GM21576 (cell line): ENCODE measurements around the gene ARL4C.
A peak's percentile ranks its signal among the peaks of the same experiment; 100 is the strongest.

ENCODE experiments used
- ATAC-seq: cut with Tn5 transposase; IDR thresholded peaks from one replicate; pipeline ENCODE4 v1.9.1; 2021; ENCODE audit warnings: mild to moderate bottlenecking, moderate library complexity; ENCODE audit not compliant: unreplicated experiment

The ARL4C gene

DNA sequence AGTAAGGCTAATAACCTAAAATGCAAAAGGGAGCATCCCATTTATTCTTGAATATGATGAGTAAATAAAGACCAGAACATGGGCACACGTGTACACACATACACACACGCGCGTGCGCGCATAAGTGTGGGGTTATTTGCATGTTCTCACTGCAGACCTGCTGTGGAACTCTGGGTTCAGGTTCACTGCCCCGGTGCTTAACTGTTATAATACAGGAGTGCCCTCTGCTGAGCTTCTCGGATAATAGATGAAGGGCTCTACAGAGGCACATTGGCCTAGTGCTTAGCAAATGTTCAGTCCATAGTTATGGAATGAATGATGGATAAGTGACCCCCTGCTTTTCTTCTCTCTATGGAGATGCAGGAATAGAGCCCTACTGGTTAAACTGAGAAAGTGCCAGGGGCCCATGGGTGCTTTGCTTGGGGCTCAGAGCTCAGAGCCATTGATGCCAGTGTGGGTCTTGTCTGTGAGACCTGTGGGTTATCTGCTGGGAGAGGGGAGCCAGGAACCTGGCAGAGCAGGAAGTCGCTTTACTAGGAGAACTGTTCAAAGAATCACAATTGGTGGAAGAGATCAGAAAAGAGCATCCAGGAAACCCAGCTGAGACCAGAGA, 3.6 kb upstream of the ARL4C start:
- peak; percentile 46 for ATAC-seq

DNA sequence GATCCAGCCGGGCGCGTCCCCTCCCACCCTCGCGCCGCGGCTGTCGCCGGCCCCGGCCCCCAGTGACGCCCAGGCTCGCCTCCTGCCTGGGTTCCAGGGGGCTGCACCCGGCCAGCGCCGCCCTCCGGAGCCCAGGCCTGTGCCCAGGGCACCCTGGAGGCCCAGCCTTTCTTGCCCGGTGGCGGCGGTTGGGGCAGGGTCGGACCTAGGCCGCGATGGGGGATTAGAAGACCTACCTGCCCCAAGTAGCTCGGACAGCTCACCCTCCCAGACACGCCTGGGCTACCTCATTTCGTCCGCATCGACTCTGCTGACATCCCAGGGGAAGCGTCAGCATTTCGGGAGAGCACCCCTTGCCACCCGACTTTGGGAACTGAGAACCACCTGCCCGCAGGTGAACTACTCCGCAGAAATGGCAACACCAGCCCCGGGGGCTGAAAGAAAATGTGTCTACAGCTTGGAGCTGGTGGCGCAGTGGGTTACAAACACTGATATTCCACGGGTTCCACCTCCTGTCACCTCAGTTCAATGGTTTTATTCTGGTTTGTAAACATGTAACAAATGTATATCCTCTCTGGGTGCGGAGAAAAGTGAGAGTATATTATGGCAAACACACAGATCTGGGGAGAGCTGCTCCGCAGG, 834 bp upstream of the ARL4C start:
- ATAC-seq: no peak

DNA sequence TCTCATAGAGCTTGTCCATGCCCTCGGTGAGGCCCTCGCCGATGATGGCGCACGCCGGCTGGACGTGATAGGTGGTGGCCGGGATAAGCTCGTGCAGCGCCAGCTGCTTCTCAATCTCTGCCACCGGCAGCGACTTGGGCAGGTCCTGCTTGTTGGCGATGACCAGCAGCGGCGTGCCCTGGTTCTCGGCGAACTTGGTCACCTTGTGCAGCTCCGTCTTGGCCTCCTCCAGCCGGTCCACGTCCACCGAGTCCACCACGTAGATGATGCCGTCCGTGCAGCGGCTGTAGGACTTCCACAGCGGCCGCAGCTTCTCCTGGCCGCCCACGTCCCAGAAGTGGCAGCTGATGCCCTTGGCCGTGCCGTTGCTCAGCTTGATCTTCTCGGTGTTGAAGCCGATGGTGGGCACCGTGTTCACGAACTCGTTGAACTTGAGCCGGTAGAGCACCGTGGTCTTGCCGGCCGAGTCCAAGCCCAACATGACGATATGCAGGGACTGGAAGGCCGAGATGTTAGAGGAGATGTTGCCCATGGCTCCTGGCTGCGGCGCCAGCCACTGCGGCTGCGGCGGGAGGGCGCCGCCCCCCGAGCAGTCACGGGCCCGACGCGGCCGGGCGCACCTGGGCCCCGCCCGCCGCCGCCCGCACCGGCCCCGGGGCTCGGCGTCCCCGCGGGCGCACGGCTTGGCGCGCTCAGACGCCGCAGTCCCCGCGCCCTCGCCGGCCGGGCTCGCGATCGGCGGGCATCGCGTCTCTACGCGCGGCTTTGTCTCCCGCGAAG, 636 bp downstream of the ARL4C start:
- ATAC-seq: peak; percentile 48

DNA sequence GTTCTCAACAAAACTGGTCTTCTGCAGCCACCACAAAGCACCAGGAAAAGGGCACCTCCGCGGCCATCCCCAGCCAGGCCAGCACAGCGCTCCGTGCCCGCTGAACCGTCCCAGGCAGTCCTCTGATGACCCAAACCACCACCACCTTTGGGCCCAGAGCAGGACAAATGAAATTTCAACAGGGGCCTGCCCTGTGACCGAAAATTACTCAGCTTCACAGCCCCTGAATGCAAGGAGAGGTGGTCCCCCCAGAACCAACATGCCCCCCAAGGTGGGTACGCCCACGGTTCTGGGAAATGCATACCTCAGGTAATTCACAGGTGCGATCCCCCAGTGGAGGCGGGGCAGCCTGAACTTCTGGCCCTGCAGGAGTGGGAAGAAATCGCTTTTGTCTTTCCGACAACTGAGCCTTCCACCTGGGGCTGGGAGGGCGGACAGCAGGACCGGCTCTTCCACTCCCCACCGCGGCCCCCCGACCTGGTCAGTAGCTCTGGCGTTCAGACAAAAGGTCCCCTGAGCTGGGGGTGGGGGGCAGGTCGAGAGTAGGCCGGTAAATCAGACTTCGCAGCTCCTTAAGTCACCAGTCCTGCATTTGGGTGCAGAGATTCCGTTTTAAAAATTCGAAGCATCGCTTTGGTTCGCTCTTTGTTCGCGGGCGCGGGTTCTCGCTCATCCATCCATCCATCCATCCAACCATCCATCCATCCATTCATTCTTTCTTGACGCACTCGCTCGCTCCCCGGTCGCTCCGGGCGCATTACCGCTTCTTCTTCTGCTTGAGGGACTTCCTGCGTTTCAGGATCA, 1.4 kb downstream of the ARL4C start:
- no peak for ATAC-seq

DNA sequence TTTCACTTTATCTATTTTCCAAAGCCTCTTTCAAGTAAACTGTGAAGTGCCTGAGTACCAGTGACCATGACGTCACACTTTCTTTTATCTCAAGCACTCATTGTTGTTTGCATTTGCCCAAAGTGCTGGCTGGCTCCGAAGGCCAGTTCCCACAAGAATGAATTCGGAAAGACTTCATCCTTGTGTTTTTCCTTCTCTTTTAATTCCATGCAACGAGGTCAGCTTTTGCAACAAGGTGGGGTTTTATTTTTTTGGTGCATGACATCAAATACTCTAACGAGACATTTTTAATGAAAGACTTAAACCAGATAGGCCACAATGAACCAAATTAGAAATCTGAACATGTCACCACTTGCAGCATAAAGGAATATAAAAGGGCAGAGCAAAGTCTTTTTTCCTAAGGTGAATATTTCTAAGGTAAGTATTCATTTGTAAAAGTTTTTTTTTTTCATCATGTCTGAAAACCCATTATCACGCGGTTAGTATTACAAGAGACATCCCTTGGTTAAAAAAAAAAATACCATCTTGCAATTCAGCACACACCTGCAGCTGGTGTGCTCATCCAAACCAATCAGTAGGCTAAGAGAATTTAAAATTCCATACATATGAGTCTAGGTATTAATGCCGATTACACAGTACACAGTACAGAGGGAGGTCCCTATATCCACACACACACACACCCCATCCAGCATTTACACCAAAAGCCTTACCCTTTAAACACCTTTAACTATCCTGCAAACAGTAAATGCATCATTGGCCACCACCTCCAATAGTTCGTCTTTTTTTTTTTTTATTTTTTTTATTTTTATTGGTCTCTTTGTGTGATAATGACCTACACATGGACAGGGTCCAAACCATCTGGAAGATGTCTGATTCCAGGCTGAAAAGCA, 2.3 kb downstream of the ARL4C start:
- no peak for ATAC-seq

DNA sequence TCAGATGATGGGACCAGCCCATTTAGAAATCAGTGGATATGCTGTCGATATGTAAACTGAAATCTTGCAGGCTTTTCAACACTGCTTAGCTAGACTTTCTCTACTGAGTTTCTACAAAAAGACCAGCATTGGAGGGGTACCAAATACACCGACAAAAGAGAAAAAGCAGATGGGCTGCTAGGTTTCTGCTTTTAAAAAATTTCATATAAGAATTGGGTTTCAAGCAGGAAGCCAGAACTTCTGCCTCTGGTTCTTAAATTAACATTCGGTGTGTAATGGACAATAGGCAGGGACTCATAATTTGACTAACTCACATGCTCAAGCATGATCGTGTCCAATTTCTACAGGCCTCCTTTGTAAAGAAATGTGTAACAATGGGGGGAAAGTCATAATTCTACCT, 3.1 kb downstream of the ARL4C start:
- no peak for ATAC-seq

DNA sequence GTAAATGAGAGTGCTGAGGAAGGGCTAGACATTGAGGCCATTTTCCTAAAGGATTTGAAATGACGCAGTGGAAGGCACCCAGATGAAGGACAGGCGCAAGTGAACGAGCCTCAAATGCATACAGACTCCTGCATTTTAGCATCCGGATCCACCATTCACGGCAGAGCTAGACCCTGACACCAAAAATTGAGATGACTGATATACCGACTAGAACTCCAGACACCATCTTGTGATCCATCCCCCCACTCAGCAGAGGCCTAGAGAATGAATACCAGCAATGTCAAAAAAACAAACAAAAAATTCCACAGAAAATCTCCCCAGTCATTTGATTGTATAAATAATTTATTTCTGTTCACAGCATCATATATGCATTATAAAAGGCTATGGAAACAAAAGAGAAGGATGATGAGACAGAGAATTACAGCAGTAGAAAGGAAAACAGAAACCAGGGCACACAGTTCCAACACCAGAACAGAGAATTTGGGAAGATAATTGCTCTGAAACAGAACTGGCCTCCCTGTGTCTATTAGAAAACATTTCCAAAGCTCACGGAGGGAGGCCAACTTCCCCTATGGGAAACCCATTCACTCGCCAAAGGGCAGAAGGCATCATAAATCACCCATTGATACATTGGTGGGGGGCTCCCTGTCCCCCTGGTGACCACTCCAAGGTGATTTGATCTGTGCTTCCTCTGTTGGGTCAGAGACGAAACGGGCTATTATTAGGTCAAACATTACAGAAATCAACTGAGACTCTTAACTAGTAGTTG, 4.0 kb downstream of the ARL4C start:
- ATAC-seq: no peak

DNA sequence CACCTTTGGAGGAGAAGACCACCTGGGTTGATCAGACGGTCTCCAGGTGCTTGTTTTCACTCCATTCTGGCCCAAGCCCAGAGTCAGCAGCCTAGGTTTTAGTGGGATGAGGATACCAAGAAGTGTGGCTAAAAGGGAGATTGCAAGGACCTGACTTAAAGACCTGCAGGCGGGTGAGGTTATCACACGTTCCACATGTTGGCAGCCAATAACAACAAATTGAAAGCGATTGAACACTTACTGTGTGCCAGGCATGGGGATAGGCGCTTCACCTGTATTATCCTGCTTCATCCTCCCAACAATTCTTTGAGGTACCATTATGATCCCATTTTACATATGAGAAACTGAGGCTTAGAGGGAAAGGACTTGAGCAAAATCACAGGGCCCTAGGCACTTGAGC, 5.0 kb downstream of the ARL4C start:
- no peak for ATAC-seq

DNA sequence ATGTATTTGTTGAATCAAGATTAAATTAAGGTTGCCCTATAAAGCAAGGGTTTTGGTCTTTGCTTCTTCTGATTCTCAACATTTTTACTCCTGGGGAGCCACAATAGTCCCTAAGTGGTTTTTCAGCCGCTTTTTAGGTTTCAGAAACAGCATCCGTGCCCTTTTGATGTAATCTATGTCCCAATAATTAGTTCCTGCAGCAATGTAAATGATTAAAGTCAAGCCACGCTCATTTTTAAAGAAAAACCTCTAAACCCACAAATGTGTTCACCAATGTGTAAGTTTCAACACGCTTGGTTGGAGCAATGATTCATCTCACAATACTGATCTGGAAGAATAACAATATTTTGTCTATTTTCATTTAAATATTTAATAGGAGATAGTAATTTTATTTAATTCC, 5.6 kb downstream of the ARL4C start:
- no peak for ATAC-seq

DNA sequence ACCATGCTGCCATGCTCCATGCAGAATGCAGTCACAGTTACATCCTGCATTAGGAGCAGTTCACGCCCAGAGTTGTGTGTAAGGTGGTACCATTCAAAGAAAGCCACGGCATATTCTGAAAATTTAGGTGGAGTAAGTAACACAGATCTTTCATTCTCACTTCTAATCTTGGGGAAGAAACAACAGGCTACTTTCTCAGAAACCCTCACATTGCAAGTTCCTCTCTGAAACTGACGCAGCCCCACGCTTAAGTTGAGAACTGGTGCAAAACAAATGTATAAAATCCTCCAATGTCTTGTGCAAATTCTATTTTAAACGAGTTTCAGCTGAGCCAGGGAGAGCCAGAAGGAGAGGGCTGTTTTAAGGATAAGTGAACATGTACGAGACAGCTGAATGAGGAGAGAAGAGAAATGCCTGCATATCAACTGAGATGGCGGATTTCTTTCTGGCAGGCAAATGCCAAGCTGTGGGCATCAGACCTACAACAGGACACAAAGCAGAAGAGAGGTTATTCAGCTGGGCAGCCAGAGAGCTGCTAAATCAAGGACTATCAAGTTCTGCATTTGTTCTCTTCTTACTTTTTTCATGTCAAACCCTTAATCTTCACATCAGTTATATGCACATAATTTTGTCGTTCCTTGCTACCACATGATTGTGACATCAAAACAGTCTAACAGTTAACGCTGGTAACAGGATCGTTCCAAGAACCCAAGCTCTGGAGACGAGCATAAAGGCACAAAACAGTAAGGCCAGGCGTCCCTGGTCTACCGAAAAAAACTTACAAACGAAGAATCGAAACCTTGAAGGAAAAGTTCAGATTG, 6.4 kb downstream of the ARL4C start:
- ATAC-seq: peak; percentile 43

DNA sequence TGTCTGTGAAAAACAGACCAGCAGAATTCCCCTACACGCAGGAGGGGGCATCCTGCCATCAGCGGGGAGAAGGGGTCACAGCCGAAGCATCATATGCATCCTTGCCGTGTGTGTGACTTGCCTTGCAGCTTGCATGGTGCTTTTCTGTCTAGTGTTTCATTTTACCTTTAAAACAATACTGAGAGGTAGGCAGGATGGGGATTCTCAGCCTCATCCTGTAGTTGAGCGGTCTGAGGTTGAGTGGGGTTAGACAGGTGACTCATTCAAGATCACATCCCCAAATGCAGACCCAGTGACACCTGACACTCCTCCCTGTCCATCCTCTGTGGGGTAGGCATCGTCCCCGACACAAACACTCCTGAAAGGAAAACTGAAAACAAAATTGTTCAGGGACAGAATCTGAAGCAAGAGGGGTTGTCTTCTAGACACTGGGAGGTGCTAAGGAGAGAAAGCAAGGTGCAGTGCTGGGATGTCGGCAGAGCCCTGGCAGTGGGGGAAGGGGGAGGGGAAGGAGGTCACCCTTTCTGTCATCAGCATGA, 7.9 kb downstream of the ARL4C start:
- ATAC-seq: peak; percentile 62

DNA sequence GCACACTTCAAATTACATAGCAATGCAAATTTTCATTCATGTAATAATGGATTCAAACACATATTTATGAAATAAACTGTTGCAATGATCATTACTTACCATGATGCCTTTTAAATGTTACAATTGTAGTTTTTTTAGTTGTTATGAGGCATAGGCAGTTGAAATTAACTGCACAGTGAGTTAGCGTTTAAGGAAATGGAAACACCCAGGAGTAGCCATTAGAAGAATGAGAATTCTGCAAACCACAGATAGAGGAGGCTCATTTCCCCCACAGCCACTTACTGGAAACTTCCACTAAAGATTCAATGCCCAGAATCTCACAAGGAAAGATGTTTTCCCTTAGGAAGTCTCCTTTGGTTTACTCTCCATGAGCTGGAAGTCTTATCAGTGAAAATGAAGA, 8.4 kb downstream of the ARL4C start:
- ATAC-seq: no peak

DNA sequence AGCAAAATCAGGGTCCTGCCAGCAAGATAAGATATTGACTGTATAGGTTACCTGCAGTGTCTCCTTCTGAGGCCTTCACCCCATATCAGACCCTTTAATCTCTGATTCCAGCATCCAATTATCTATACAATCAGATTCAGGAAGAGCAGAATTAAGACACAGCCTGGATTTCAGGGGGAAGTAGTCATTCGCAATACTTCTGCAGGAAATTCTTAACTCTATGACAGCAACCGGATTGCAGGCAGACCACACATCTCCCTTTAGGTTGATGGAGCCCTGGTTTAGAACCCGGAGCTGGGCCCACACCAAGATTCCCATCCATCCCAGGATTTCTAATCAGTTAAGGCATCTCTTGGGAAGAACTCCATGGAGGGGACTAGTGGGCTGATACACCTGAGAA, 9.5 kb downstream of the ARL4C start:
- ATAC-seq: no peak

DNA sequence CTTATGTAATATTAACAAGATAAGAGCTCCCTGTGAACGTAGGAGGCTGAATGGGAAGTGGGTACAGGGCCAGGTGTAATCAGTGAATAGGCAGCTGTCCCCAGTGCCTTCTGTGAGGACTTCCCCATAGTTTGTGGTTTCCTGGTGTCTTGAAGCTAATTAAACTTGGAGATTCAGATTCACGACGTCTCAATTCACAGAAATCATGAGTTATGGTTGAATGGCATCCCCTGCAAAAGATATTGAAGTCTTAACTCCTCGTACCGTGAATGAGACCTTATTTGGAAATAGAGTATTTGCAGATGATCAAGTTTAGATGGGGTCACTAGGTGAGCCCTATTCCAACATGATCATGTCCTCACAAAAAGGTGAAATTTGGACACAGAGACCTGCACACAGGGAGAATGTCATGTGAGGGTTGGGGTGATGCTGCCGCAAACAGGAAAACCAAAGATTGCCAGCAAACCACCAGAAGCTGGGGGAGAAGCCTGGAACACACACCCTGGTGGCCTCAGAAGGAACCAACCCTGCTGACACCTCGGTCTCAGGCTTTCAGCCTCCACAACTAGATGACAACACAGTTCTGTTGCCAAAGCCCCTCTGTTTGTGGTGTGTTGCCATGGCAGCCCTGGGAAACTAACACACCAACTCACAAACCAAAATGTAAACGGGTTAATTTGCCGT, 13.2 kb downstream of the ARL4C start:
- ATAC-seq: peak; percentile 51

DNA sequence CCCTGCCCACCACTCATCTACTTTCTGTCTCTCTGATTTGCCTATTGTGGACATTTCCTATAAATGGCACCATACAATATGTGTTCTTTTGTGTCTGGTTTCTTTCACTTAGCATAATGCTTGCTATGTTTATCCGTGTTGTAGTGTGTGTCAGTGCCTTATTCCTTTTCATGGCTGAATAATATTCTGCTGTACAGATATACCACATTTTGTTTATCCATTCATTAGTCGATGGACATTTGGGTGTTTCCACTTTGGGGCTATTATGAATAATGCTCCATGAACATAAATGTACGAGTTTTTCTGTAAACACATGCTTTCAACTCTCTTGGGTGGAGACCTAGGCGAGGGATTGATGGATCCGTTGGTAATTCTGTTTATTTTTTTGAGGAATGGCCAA, 15.6 kb downstream of the ARL4C start:
- no peak for ATAC-seq

DNA sequence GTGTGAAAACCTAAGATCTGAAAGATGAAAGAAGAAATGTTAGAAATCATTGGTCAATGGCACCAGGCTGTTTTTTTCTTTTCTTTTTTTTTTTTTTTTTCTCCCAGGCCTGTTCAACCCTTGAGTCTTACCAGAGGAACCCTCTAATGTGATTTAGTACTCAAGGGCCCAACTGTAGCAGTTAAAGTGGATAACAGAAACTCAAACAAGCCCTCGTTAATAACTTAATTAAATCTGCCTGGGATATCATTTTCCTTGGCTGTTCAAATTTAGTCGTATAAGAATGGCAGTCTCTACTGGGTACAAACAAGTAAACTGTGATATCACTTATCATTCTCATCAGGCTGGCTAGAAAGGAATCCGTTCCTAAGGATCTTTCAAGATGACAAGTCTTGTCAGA, 16.5 kb downstream of the ARL4C start:
- ATAC-seq: no peak

DNA sequence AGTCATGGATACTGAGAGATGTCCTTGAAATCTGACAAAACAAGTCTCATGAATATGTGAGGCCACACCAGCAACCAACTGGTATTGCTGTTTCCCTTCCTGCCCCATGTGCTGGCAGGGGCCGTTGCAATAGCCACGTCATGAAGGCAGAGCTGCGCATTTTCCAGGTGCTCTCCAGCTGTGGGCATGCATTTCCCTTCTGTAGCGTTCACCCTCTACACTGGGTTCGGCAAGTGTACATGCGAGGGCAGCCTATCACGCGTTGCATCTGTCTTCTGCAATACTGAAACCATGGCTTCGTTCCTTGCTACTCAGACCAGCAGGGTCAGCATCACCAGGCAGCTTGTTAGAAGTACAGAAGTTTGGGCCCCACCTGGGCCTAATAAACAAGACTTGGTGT, 17.4 kb downstream of the ARL4C start:
- ATAC-seq: no peak
